GM19328 (cell line): ENCODE measurements around the gene CRISP2.
"Not testable (repeated sequence)": the region's sequence is repeated elsewhere in the genome, so short reads cannot be mapped to it uniquely, and the experiment has no call there.

Experiments
- ATAC-seq: cut with Tn5 transposase; IDR thresholded peaks from one replicate; pipeline ENCODE4 v1.9.1; 2021; ENCODE audit warnings: mild to moderate bottlenecking, moderate library complexity; ENCODE audit not compliant: unreplicated experiment

The CRISP2 gene

GRCh38 chr6:49713346-49713745 is at the start of gene CRISP2:
Gene CRISP2, minus strand, starts transcription at chr6:49713543. Its CDS starts 4,347 bp downstream, at chr6:49709196.
- ATAC-seq: no peak

GRCh38 chr6:49744259-49744658 is 30.9 kb upstream of the CRISP2 start, which contains the start of gene CRISP3:
Gene CRISP3, minus strand, starts transcription at chr6:49744388. Its CDS starts 21 bp downstream, at chr6:49744367.
- ATAC-seq: no peak

- ATAC-seq: no peak
These were observed 30.1 kb upstream of the CRISP2 start for GRCh38 chr6:49743429-49743828.

GRCh38 chr6:49739423-49739822 is 26.1 kb upstream of the CRISP2 start:
- ATAC-seq: no peak

GRCh38 chr6:49736017-49736508 is 22.7 kb upstream of the CRISP2 start:
- ATAC-seq: no peak

GRCh38 chr6:49733680-49734079 is 20.3 kb upstream of the CRISP2 start:
- no peak for ATAC-seq

- ATAC-seq: no peak
These were observed 19.4 kb upstream of the CRISP2 start for GRCh38 chr6:49732781-49733180.

GRCh38 chr6:49730251-49730650 is 16.9 kb upstream of the CRISP2 start:
- no peak for ATAC-seq

GRCh38 chr6:49723917-49724316 is 10.6 kb upstream of the CRISP2 start:
- not testable (repeated sequence) for ATAC-seq

GRCh38 chr6:49721297-49721696 is 8.0 kb upstream of the CRISP2 start:
- no peak for ATAC-seq

- ATAC-seq: no peak
These were observed 7.0 kb upstream of the CRISP2 start for GRCh38 chr6:49720372-49720771.

GRCh38 chr6:49698478-49698877 is 14.9 kb downstream of the CRISP2 start:
- no peak for ATAC-seq

- ATAC-seq: no peak
These were observed 19.8 kb downstream of the CRISP2 start for GRCh38 chr6:49693512-49693911.

- no peak for ATAC-seq
These were observed 20.8 kb downstream of the CRISP2 start for GRCh38 chr6:49692534-49692933.

GRCh38 chr6:49676671-49677281 is 36.6 kb downstream of the CRISP2 start:
- ATAC-seq: no peak

- no peak for ATAC-seq
These were observed 37.5 kb downstream of the CRISP2 start for GRCh38 chr6:49675816-49676215.

- no peak for ATAC-seq
These were observed 45.2 kb downstream of the CRISP2 start for GRCh38 chr6:49668083-49668511.

GRCh38 chr6:49666930-49667757 is 46.2 kb downstream of the CRISP2 start:
- no peak for ATAC-seq

GRCh38 chr6:49666480-49666879 is 46.9 kb downstream of the CRISP2 start:
- ATAC-seq: no peak

GRCh38 chr6:49664817-49665216 is 48.5 kb downstream of the CRISP2 start:
- ATAC-seq: no peak

- ATAC-seq: not testable (repeated sequence)
These were observed 49.3 kb downstream of the CRISP2 start for GRCh38 chr6:49664054-49664453.

- ATAC-seq: no peak
These were observed 50.5 kb downstream of the CRISP2 start for GRCh38 chr6:49662892-49663261.
